GM12801 (cell line): ENCODE data around the gene FRMD5.

ENCODE experiments used
- CTCF ChIP-seq: IDR thresholded peaks from one replicate; pipeline ENCODE4 v1.5.1; 2011; ENCODE audit warnings: control low read depth; ENCODE audit not compliant: insufficient read length; ENCODE audit errors: extremely low read depth

Gene FRMD5

GRCh38 chr15:43916326-43916660 is 278.8 kb downstream of the FRMD5 start:
- no peak for TF ChIP-seq CTCF

GRCh38 chr15:43915631-43916325 is 279.3 kb downstream of the FRMD5 start:
- TF ChIP-seq CTCF = no peak

- TF ChIP-seq CTCF = no peak
Observed at GRCh38 chr15:43913941-43914340, 281.1 kb downstream of the FRMD5 start.

- TF ChIP-seq CTCF = no peak
Observed at GRCh38 chr15:43913026-43913780, 281.9 kb downstream of the FRMD5 start.

GRCh38 chr15:43912208-43912607 is 282.9 kb downstream of the FRMD5 start:
- no peak for TF ChIP-seq CTCF

GRCh38 chr15:43911235-43911781 is 283.8 kb downstream of the FRMD5 start:
- no peak for TF ChIP-seq CTCF

GRCh38 chr15:43908516-43909050 is 286.5 kb downstream of the FRMD5 start:
- TF ChIP-seq CTCF = no peak
